ENCODE results near the gene L2HGDH.

Gene L2HGDH

GRCh38 chr14:50288146-50288545 lies 23.9 kb downstream of the L2HGDH start:
- DNase-seq (ENCODE audit: low spot score) = no peak

DNA sequence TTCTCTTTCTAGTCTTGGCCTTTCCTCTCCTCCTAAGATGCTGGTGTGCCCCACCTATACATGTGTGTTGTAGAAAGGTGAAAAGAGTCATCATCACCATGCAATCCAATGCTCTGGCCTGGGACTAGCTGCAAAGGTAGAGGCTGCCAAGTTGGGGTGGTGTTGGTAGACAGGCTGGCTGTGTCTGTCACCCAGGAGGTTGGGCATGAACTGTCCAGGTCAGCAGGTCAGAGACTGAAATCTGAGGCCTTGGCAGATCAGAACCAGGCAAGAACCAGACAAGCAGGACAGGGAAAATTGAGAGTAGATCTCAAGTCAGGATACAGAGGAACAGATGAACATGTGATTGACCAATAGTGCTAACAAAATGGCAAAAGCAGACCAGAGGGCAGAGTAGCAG lies 26.2 kb downstream of the L2HGDH start:
- DNase-seq (ENCODE audit: low spot score) = no peak

DNA sequence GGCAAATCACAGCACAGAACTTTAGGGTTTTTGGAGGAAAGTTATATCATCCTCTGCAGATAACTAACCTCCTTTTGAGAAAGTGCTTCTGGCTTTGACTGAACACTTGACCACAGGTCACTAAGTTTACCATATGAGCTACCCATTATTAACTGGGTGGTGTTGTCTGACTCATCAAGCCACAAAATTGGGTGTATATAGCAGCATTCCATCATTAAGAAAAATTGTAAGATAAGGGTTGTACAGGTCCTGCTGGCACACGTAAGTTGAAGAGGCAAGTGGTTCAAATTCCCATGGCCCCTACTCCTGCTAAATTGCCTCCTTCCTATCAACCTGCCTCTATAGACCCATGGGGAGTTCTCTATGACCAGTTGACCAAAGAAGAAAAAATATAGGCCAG lies 39.5 kb downstream of the L2HGDH start:
- no peak for DNase-seq (ENCODE audit: low spot score)

DNA sequence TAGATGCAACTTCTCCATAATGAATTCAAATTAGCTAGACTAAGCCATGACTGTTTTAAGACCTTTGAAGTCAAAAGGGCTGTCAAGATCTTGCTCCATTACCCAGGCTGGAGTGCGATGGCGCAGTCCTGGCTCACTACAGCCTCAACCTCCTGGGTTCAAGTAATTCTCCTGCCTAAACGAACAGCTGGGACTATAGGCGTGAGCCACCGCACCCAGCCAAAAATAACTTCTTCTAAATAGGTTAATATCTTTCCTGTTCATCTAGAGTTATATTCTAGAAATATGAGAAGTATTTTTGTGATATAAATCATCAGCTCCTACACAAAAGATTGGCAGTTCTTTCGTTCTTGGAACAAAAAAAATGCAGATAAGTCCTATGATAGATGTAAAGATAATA lies 41.1 kb downstream of the L2HGDH start:
- no peak for DNase-seq (ENCODE audit: low spot score)

GRCh38 chr14:50265029-50265428 lies 47.0 kb downstream of the L2HGDH start:
- no peak for DNase-seq (ENCODE audit: low spot score)

GRCh38 chr14:50263321-50263720 lies 48.7 kb downstream of the L2HGDH start:
- no peak for DNase-seq (ENCODE audit: low spot score)

DNA sequence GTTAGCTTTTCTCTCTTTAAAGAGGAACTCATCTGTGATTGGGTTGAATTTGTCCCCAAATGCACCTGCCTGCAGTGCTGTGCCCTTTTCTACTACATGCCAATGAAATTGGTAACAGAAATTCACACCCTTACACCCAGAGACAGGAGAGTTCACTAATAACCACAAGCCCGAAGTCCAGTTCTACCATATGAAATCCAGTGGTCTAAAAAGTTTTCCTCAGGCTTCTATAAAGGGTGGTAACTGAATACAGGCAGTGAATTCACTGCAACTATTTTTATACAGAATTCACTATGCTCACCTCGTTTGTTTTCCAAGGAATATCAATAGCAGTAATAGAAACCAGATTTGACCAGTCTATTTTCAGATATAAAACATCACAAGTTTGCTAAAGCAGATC lies 49.2 kb downstream of the L2HGDH start:
- DNase-seq (ENCODE audit: low spot score) = no peak

- DNase-seq (ENCODE audit: low spot score) = peak; percentile 49
These were observed 51.5 kb downstream of the L2HGDH start for GRCh38 chr14:50260511-50260910.

DNA sequence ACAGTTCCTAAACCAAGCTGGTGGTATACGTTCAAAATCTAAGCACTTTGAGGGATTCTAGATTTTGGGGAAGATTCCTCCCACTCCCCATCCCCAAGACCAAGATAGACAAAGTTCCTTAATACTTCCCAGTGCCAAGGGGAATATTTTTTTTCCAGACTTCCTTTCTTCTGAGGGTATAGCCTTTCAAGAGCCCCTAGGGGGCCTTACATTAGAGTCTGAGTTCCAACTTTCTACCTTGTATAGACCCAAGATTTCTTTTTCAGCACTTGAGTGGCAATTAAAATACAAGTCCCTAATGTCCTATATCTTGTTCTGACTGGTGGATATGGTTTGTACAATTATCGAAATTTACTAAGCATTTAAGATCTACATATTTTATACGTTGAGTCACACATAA lies 52.0 kb downstream of the L2HGDH start:
- DNase-seq (ENCODE audit: low spot score) = no peak

DNA sequence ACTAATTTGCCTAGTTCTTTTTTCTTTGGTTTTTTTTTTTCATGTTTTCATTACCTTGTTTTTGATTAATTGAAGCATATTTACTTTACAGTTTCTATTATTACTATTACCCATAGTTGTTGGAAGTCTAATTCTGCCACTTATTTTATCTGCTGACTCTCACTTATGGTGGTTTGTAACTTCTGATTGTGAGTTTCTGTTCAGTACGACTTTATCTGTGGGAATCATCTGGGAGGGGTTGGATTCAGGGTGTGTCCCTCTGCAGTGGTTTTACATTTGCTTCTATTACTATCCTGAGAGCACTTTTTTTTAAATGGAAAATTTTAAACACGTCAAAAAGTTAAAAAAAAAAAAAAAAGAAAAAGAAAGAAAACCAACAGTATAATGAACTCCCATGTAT lies 54.3 kb downstream of the L2HGDH start:
- peak; percentile 42 for DNase-seq (ENCODE audit: low spot score)

- no peak for DNase-seq (ENCODE audit: low spot score)
These were observed 57.8 kb downstream of the L2HGDH start for GRCh38 chr14:50254248-50254647.

- DNase-seq (ENCODE audit: low spot score) = no peak
These were observed 62.8 kb downstream of the L2HGDH start for GRCh38 chr14:50249136-50249775.

DNA sequence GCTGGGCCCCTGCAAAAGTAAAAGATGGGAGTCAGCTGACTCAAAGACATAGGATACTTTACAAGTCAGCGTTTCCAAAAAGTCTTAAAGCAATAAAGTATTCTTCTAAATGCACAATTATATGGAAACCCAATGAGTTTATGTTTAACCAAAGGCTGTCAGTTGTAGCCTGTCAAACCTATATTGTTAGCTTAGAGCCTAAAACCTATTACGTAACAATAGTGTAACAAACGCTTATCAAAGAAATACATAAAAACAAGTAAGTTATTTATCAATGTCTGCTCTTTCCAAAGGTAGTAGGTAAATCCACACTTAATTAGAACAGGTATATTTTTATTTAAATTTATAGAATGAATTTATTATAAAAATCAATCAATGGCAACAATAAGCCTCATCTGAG lies 64.8 kb downstream of the L2HGDH start:
- DNase-seq (ENCODE audit: low spot score) = no peak

GRCh38 chr14:50242566-50243310 lies 69.3 kb downstream of the L2HGDH start:
- DNase-seq (ENCODE audit: low spot score) = no peak

DNA sequence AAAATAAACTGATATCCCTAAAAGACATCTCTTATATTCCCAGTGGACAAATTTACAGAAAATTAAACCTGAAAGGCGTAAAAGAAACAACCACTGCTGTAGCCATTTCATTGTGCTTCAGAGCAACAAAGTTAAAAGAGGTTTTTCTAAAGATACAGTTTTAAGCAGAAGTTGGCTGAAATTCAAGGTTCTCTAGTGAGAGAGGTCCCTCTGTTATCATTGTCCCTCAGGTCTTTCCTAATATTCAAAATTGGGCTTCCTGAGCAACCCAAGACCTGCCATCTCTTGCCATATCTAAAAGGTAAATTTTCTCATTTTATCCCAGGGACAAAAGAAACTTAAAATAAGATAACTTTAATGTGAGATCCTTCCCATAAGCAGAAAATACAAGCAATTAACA lies 69.9 kb downstream of the L2HGDH start:
- DNase-seq (ENCODE audit: low spot score) = no peak

DNA sequence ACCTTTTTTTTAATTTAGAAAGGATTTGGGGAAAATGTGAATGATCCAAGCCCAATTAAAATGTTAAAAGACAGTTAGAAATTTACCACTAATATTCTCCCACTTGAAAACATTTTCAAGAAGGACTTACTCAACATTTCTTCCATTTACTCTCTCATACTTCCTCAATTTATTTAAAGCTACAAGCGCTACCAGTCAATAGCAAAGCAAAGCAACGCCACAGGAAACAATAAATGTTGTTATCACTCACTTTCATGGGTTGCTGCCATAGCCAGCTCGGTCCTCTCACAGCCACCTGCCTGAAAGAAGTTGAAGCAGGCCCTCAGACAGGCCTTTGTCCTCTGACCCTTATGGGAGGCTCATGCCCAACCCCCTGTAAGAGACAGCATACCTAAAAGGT lies 74.6 kb downstream of the L2HGDH start:
- no peak for DNase-seq (ENCODE audit: low spot score)

DNA sequence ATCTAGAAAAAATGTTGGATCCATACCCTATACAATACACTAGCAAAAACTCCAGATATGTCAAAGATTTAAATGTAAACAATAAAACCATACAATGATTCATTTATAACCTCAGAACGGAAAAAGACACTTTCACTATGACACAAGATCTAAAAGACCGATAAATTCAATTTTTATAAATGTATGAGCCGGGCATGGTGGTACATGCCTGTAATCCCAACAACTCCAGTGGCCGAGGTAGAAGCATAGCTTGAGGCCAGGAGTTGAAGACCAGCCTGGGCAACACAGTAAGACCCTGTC lies 78.1 kb downstream of the L2HGDH start:
- no peak for DNase-seq (ENCODE audit: low spot score)

- no peak for DNase-seq (ENCODE audit: low spot score)
These were observed 78.7 kb downstream of the L2HGDH start for GRCh38 chr14:50233166-50233950.

DNA sequence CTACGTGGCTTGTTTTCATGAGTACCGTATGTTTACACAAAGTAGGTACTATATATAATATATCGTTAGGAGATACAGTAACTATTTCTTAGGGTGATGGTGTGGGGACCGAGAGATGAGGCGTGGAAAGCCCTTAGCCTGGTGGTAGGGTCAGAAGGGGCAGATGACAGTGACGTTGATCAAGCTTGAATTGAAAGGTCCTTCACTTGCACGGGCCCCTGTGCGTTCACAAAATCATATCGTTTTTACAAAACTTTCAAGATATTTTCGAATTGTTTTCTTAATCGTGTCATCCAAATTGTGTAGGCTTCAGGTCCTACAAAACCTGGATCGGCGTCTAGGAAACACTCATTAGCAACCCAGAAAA lies 79.8 kb downstream of the L2HGDH start:
- no peak for DNase-seq (ENCODE audit: low spot score)

DNA sequence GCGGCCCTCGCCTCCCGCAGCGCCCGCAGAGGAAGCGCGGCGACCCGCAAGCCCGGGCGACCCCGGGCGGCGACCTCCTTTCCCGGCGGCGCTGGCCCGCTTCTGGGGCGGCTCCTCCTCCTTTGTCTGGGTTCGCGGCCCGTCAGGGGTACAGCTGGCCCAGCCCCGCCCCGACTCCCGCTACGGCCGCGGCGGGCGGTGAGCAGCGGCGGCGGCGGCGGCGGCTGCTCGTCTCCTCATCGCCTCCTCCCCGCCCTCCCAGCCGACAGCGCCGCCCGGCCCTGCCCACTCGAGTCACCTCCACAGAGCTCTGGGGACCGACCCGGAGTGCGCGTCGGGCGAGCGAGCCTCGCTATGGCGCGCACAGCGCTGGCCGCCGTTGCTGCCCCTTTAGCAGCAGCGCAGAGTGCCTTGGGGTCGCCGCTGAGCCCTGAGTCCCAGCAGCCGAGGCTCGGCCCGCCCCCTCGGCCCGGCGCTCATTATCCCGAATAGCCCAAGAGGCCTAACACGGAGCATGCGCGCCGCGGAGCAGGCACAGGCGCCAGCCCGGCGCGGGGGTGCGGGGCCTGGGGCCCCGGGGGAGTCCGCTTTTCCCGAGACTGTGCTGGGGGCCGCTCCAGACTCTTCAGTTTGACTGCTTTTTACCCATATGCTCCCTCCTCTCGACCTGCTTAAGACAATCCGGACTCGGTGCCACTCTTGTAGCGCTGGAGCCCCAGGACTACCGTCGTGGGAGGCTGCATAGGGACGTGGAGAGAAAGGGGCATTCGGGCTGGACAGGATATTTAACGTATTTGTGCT lies 80.4 kb downstream of the L2HGDH start, which contains the start of gene SOS2:
Gene SOS2, minus strand, starts transcription at position 104 of the 801 bp plus-strand sequence. CDS start 295 bp downstream, outside the sequence.
- DNase-seq (ENCODE audit: low spot score) = peak; percentile 96

DNA sequence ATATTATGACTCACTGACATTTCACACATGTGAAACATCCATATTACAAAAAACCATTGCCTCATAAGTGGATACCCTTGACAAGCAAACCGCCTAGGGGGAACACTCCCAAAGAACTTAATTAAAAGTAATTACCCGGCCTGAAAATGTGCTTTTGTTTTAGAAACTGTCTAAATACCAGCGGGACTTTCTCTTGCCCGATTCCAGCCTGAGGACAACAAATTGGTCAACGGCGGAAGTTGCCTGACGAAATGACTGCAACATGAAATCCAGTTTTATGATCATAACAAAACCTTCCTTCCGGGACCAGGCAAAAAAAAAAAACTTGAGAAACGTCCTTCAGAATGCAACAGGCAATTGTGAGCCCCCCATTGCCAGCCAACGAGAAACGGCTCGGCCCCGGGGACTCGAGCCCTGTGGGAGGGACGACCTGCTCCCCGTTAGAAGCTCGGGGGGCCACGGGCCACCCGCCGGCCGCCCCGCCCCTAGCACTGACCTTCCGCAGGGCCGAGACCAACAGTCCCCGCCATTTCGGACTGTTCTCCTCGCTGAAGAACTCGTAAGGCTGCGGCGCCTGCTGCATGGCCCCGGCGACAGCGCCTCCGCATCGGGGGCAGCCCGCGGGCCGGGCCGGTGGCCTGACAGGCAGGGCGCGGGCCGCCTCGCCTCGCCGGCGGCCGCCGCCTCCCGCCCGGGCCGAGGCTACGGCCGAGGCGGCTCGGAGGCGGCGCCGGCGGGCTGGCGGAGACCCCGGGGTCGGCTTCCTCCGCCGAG lies 81.1 kb downstream of the L2HGDH start:
- DNase-seq (ENCODE audit: low spot score) = peak; percentile 60

- no peak for DNase-seq (ENCODE audit: low spot score)
These were observed 81.7 kb downstream of the L2HGDH start for GRCh38 chr14:50230401-50230700.

Measured in AG20443 (cell line).